LNCAP (cell line): ENCODE data around the gene STMN1.

Source experiments
- TF ChIP-seq, protein P1 (sequence below): fragments of 450-650 bp; IDR thresholded peaks from 2 replicates; pipeline ENCODE4 v1.5.1; 2017; ENCODE audit warnings: mild to moderate bottlenecking

The STMN1 gene

DNA sequence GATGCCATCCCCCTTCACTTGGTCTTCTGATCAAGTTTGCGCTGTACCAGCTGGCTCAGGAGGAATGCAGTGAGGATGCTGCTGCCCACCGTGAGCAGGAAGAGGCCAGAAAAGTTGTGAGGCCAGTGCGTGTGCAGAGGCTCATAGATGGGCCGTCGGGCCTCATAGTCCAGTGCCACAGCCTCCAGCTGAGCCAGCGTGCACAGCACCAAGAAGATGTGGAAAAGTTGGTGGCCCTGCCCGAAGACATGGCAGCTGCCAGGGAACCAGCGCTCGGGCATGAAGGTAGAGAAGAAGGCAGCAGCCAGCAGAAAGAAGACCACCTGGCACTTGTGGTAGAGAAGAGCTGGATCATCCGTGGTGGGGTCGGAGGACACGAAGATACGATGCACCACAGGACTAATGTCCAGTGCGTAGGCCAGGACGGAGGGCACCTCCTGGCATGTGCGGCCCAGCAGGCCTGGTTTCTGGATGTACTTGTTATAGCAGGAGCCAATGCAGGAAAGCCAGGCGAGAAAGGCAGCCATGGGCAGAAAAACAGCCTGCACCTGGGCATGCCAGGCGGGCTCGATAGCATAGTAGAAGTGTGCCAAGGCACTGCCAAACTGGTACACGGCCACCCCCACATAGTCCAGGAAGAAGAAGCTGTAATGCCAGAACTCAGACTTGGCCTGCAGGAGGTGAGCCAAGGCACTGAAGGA, 43.3 kb downstream of the STMN1 start:
- TF ChIP-seq, protein P1, sequence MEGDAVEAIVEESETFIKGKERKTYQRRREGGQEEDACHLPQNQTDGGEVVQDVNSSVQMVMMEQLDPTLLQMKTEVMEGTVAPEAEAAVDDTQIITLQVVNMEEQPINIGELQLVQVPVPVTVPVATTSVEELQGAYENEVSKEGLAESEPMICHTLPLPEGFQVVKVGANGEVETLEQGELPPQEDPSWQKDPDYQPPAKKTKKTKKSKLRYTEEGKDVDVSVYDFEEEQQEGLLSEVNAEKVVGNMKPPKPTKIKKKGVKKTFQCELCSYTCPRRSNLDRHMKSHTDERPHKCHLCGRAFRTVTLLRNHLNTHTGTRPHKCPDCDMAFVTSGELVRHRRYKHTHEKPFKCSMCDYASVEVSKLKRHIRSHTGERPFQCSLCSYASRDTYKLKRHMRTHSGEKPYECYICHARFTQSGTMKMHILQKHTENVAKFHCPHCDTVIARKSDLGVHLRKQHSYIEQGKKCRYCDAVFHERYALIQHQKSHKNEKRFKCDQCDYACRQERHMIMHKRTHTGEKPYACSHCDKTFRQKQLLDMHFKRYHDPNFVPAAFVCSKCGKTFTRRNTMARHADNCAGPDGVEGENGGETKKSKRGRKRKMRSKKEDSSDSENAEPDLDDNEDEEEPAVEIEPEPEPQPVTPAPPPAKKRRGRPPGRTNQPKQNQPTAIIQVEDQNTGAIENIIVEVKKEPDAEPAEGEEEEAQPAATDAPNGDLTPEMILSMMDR = no peak

- TF ChIP-seq, protein P1 = no peak
Measured at GRCh38 chr1:25861316-25862286, 44.6 kb downstream of the STMN1 start.

- TF ChIP-seq, protein P1 = no peak
Measured at GRCh38 chr1:25858906-25859789, 47.1 kb downstream of the STMN1 start, which contains the start of gene AUNIP. AUNIP (minus strand) TSS chr1:25859457; CDS start chr1:25859357, 100 bp downstream.

GRCh38 chr1:25858494-25858893, 47.7 kb downstream of the STMN1 start:
- TF ChIP-seq, protein P1 = no peak

DNA sequence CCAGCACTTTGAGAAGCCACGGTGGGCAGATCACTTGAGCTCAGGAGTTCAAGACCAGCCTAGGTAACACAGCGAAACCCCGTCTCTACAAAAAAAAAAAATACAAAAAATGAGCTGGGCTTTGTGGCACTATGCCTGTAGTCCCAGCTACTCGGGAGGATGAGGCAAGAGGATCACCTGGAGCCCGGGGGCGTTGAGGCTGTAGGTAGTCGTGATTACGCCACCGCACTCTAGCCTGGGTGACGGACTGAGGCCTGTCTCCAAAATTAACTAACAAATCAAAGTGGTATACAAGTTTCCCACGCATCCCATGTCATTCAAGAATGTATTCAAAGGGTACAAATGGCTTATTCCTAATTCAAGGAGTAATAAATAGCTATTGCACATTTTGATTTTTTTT, 49.4 kb downstream of the STMN1 start:
- TF ChIP-seq, protein P1 = no peak

- TF ChIP-seq, protein P1 = no peak
Measured at GRCh38 chr1:25854554-25854953, 51.7 kb downstream of the STMN1 start.
